MM.1S (cell line): ENCODE data around the gene SUN5.

Experiments used
- CTCF ChIP-seq: fragments of 300-600 bp; sonication (generic); IDR thresholded peaks from 2 replicates; pipeline ENCODE4 v1.5.1; 2016; ENCODE audit warnings: antibody characterized with exemption, low read length, mixed read lengths
- EZH2 ChIP-seq: fragments of 300-600 bp; sonication (generic); optimal IDR thresholded peaks from 2 replicates; pipeline ENCODE3; 2017; ENCODE audit warnings: low read depth, mild to moderate bottlenecking, antibody characterized with exemption, low read length, mixed read lengths
- EZH2phosphoT487 ChIP-seq: fragments of 300-600 bp; sonication (generic); IDR thresholded peaks from 2 replicates; pipeline ENCODE4 v1.6.1; 2018; ENCODE audit warnings: antibody characterized with exemption, low read length

GRCh38 chr20:32988008-32988407, 16.2 kb downstream of the SUN5 start:
- TF ChIP-seq CTCF (no peak), EZH2phosphoT487 (no peak), EZH2 (no peak)
